HG03558 (cell line): ENCODE results near the gene DCHS2.
"Not testable (repeated sequence)": the region's sequence is repeated elsewhere in the genome, so short reads cannot be mapped to it uniquely, and the experiment has no call there.

ENCODE experiments used
- ATAC-seq: cut with Tn5 transposase; IDR thresholded peaks from one replicate; pipeline ENCODE4 v1.9.1; 2021; ENCODE audit warnings: moderate number of reproducible peaks; ENCODE audit not compliant: unreplicated experiment; ENCODE audit errors: extremely low read depth

DCHS2 gene

GRCh38 chr4:154276496-154276895 lies 215.1 kb downstream of the DCHS2 start:
- ATAC-seq, result no peak

- no peak for ATAC-seq
Measured at GRCh38 chr4:154254999-154255398, 236.6 kb downstream of the DCHS2 start.

DNA sequence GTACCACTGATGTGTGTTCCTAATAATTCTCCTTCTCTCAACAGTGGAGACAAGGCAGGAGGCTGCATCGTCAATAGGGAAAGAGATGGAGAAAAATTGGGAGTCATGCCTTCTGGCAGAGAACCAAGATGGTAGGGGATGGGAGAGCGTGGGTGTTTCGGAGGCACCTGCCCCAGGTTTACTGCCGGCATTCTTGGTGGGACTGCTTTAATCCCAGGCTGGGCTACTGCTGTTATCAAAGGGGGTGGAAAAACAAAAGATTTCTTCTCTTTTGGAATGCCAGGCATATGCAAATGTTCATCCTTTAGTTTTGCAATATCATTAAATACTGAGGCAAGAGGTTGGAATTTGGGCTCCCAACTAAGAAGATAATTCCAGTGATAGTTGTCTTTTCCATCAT lies 257.0 kb downstream of the DCHS2 start:
- no peak for ATAC-seq

DNA sequence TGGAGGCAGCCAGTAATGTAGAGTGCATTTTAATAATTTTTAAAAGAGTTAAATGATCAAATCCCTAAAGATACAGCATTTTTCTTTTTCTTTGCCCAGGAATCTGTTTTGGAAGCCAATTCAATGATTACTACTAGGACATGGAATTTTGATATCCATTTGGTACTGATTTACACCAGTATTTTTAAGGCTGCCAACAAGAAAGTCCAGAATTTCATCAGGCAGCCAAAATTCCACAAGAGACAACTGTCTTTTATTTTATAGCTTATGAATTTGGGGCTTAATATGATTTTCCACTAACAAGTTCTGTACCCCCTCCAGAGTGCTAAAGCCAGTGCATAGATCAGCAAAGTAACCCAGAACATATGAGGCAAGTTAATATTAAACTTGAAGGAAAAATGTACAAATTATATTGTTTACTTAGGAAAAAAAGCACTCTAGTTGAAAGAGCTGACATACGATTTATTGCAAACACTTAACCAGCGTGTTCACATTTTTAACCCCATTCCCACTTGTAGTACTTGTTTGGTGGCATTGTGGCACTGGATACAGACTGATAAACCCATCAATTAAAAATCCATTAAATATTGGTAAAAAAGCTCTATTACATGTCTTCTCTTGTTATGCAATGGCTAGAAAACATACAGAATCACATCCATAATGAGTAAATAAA lies 259.7 kb downstream of the DCHS2 start:
- no peak for ATAC-seq

DNA sequence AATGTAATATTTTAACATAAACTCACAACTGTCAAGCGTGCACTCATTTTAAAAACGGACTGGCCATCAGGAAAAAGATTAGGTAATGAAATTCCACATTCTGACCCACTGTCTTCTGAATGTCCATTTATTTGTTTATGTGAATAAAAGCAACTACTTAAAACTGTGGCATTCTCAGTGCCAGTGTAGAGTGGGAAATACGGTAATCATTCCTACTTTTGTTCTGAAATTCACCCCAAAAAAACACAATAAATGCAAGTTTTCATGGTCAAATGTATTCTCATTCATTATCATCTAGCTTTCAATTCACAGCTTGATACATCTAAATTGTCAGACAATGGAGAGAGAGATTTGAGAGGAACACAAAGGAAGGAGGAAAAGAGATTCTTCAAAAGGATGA lies 260.9 kb downstream of the DCHS2 start:
- ATAC-seq, result no peak

- no peak for ATAC-seq
Measured at GRCh38 chr4:154230091-154230490, 261.5 kb downstream of the DCHS2 start.

DNA sequence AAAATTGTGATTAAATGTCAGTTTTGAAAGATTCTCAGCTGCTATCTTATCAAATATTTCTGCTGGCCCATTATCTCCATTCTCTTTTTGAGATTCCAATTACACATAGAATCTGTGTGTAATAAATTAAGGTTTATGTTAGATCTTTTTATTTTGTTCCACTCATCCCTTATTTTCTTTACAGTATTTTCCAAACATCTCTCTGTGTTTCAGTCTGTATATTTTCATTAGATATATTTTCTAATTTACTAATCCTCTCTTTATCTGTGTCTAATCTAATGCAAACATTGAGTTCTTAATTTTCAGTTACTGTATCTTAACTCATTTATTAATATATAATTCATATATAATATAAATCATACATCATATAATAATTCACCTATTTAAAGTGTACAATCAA lies 268.7 kb downstream of the DCHS2 start:
- ATAC-seq, result no peak

GRCh38 chr4:154218051-154218450 lies 273.5 kb downstream of the DCHS2 start:
- no peak for ATAC-seq

GRCh38 chr4:154217384-154217783 lies 274.2 kb downstream of the DCHS2 start:
- ATAC-seq, result not testable (repeated sequence)

GRCh38 chr4:154211506-154211905 lies 280.1 kb downstream of the DCHS2 start:
- no peak for ATAC-seq

- no peak for ATAC-seq
Measured at GRCh38 chr4:154208424-154208823, 283.2 kb downstream of the DCHS2 start.

DNA sequence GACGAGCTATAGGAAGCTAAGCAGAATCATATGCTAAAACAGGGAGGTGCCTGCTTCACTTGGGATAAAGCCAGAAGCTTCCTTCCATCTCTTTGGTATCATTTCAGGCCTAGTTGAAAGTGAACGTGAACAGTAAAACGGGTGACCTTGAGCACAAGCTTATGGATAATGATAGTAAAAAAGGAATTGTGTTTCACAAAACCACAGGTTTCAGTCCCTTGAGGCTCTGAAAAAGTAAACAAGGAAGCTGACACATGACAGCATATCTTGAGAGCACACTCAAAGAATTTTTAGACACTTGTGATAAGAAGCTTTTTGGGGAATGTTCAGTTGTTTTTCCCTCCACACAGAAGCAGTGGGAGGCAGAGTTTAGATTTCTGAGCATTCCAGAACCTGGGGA lies 286.1 kb downstream of the DCHS2 start:
- no peak for ATAC-seq

- no peak for ATAC-seq
Measured at GRCh38 chr4:154194649-154195048, 296.9 kb downstream of the DCHS2 start.

DNA sequence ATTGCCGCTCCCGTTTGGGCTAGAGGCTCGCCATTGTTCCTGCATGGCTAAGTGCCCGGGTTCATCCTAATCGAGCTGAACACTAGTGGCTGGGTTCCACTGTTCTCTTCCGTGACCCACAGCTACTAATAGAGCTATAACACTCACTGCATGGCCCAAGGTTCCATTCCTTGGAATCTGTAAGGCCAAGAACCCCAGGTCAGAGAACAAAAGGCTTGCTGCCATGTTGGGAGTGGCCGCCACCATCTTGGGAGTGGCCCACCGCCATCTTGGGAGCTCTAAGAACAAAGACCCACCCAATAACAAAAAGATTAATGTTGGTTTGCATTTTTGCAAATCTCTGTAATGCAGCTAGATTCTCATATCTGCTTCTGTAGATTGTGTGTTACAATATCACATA lies 299.0 kb downstream of the DCHS2 start:
- ATAC-seq, result no peak

DNA sequence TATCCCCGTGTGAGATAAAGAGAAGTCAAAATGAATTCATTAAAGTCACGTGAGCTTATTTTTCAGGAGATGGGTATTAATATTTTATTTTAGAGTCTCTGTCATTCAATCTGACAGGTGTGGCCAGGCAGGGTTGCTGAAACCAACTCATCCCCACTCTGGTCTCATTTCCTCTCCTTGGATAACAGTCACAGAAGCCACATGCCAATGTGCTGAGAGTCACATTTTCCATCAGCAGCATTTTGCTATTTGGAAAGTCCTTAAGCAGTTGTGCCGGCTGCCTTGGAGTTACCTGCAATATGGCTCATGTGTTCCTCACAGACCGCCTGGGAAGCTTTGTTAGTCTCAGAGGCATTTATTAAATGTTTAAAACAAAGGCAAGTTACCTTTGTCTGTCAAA lies 302.3 kb downstream of the DCHS2 start:
- no peak for ATAC-seq

- no peak for ATAC-seq
Measured at GRCh38 chr4:154186888-154187287, 304.7 kb downstream of the DCHS2 start.

DNA sequence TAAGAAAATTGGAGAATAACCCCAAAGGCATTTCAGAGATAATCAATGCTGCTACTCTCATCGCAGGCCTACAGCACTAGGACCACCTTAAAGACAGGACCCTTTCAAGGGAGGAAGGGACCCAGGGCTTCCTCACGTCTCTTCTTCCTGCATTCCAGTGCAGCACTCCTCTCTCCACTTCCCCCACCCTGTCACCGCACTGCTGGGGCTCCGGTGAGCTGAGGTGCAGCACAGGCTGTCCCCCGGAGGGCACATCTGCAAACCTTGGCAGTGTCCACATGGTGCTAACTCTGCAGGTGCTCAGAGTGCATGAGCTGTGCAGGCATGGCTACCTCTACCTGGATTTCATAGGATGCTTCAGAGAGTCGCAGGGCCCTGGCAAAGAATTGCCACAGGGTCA lies 305.6 kb downstream of the DCHS2 start:
- ATAC-seq, result no peak

- no peak for ATAC-seq
Measured at GRCh38 chr4:154184238-154184637, 307.4 kb downstream of the DCHS2 start.

- no peak for ATAC-seq
Measured at GRCh38 chr4:154183264-154183663, 308.3 kb downstream of the DCHS2 start.
